Psoas muscle (tissue), 8 donors: Measurements from ENCODE around the gene TBX18. TPM values are rescaled to one million over a fixed set of nuclear protein-coding genes. Genes with fewer than 3 reads are reported as not detected.

Experiments used
- ATAC-seq, 4 donors: fragments of 200-7000 bp; cut with Tn5 transposase; one replicate each; pipeline ENCODE4 v1.9.1; 2020; ENCODE audit warnings: moderate library complexity in 3 of 4, mild to moderate bottlenecking in 2 of 4
- DNase-seq, 2 donors: peaks; one replicate each; pipeline ENCODE4 v3.0.0-alpha.2; 2020
- H3K27ac ChIP-seq: fragments of 200-600 bp; one replicate; pipeline ENCODE4 v1.8.0; 2022
- H3K27me3 ChIP-seq, 3 donors: fragments of 200-600 bp in 1 of 3; one replicate each; pipeline versions ENCODE4 v1.6.1 to v1.8.0; 2013 to 2022; ENCODE audit warnings: low read length in 2 of 3, mild to moderate bottlenecking in 2 of 3, moderate library complexity in 1 of 3; ENCODE audit not compliant: insufficient read depth in 3 of 3
- H3K36me3 ChIP-seq, 2 donors: fragments of 200-600 bp in 1 of 2; one replicate each; pipeline versions ENCODE4 v1.6.1 to v1.8.0; 2013 to 2022; ENCODE audit warnings: low read depth in 1 of 2, mild to moderate bottlenecking in 1 of 2, moderate library complexity in 1 of 2; ENCODE audit not compliant: insufficient read depth in 1 of 2
- H3K4me1 ChIP-seq: fragments of 200-600 bp; one replicate; pipeline ENCODE4 v1.8.0; 2022
- H3K4me3 ChIP-seq: fragments of 200-600 bp; one replicate; pipeline ENCODE4 v1.8.0; 2022; ENCODE audit warnings: mild to moderate bottlenecking
- H3K9me3 ChIP-seq: fragments of 200-600 bp; one replicate; pipeline ENCODE4 v1.8.0; 2022
- whole genome bisulfite sequencing, 3 donors: extraction: QIAGEN DNeasy Blood & Tissue Kit; methylation state at CpG; one replicate each; pipeline versions ENCODE4 v1.1.6 to v1.1.7; 2013; 5-methylcytosine and 5-hydroxymethylcytosine counted together
- intact Hi-C, 2 donors: fragments of 100-400 bp; cut with DNase I; formaldehyde crosslinking; loops; one replicate each; pipeline versions ENCODE4 v1.11.0 to v1.14.2; 2022
- polyA plus RNA-seq, 3 donors: library from polyadenylated mRNA; stranded (reverse); fragments of 200-250 nt; gene quantifications; one replicate each; pipeline ENCODE4 v1.2.3, GENCODE V29; 2013
- total RNA-seq, 4 donors: library from RNA; stranded (reverse); fragmentation: NEBNext Ultra II Directional in 2 of 4; extraction: Animal tissue kit (Norgen Biotek cat#: 25700) in 2 of 4; gene quantifications; one replicate each; pipeline versions ENCODE4 v1.2.1 to v1.2.4, GENCODE V29; 2021 to 2023
- TF ChIP-seq, protein P1 (sequence below): fragments of 200-600 bp; IDR thresholded peaks from one replicate; pipeline ENCODE4 v1.8.0; 2022; ENCODE audit warnings: antibody characterized with exemption
- donor health status: healthy with polysubstance abuse.
- donor health status: DM: no; HTN: no; CAD: no; lungs with moderate emphysema.
- donor health status: Bipolar disorder and iron deficiency.
- donor health status: healthy.
- donor health status: DM: yes; HTN: yes; CAD: no.
- donor health status: DM: no; HTN: no; CAD: no.
- donor health status: DM: no; HTN: no; CAD: no.
- donor health status: DM: yes; HTN: yes; CAD: no.

TBX18 gene
- total and polyA plus RNA-seq, 7 donors, result 0.24 to 1.0 (median 0.55) TPM

DNA sequence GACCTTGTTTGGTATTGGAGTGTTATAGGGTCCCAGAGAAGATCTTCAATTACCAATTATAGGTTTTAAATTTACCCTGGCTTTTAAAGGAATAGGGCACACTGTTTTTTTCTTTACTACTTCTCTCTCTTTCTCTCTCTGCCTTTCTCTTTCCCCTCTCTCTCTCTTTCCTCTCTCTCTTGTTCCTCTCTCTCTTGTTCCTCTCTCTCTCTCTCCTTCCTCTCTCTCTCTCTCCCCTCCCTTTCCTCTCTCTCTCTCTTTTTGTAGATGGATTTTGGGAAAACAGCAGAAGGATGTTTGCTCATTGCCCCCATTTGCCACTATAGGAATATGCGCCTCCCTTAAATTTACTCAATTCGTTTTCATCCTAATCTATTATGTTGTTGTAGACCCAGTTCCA, 45.2 kb downstream of the TBX18 start:
- H3K4me1 ChIP-seq, result no peaks in the 10 kb centered on the region
- TF ChIP-seq, protein P1, sequence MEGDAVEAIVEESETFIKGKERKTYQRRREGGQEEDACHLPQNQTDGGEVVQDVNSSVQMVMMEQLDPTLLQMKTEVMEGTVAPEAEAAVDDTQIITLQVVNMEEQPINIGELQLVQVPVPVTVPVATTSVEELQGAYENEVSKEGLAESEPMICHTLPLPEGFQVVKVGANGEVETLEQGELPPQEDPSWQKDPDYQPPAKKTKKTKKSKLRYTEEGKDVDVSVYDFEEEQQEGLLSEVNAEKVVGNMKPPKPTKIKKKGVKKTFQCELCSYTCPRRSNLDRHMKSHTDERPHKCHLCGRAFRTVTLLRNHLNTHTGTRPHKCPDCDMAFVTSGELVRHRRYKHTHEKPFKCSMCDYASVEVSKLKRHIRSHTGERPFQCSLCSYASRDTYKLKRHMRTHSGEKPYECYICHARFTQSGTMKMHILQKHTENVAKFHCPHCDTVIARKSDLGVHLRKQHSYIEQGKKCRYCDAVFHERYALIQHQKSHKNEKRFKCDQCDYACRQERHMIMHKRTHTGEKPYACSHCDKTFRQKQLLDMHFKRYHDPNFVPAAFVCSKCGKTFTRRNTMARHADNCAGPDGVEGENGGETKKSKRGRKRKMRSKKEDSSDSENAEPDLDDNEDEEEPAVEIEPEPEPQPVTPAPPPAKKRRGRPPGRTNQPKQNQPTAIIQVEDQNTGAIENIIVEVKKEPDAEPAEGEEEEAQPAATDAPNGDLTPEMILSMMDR, result no peak
- 57 to 90% (median 59%) methylated on average over 2 of the region's 2 CpGs for WGBS, 3 donors

DNA sequence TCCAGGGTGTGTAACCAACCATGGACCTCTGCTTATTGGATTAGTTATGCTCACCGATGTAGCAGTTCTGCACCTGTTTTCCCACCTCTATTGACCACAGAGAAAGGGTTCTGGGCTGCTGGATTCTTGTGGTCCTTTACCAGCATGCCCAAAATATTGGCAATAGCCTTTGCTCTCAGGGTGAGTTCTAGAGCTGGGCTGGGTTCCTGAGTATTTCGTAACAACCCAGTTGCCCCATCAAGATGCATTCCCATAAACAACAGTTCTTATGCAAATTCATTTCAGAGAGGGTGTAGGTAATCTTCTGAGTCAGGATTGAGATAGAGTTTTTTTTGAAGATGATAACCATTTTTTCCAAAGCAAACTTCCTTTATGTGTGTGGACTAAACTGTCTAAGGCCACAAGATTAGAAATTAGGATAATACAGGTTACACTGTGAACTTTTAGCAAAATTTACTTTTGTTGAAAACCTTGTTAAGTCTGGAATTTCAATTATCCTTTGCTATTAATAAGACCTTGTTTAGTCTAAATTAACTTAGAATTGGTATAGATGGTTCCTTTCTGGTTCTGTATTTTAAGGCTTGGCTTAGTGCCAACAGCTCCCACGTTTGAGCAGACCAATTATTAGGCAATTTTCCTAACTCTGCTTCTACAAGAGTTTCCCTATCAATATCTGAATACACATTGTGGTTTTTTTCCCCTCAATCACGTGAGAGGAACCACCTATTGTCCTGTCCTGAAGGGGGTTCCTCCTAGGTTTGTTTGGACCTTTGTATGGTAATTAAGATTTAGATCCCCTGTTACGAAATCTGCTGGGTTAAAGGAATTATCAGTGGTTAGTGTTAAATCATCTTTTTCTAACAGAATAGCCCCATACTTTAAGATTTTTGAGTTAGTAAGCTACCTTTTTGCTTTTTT, 46.1 kb downstream of the TBX18 start:
- intact Hi-C loops, result no loop called here
- WGBS, 3 donors, result 43 to 55% (median 50%) methylated on average over 5 of the region's 5 CpGs

More for the DNA sequence above, 45.2 kb downstream of the TBX18 start:
- ATAC-seq, result no peak
- H3K9me3 ChIP-seq, result no peaks in the 10 kb centered on the region
- H3K27ac ChIP-seq, result no peak overlapping the region
- no peaks in the 10 kb centered on the region for H3K27me3 ChIP-seq
- H3K4me3 ChIP-seq, result no peak overlapping the region
- H3K36me3 ChIP-seq, result no peaks in the 10 kb centered on the region
- intact Hi-C loops, result no loop called here
- DNase-seq, result no peak

DNA sequence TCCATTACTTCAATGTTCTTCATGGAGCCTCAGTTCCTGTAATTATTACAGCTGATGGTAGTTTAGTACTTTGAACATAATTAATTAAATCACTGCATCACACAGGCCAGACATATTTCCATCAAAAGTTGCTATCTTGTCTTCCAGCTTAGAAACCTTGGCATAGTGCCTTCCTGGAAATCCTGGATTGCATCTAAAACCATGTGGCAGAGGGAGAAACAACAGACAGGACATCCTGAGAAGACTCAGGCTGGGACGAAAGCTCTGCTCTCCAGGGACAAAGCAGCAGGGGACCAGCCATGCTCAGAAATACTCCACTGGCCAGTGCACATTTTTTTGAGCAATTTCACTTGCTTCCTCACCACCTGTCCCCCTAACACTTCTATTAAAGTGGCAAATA, 55.3 kb downstream of the TBX18 start:
- Histone ChIP-seq H3K4me3 (no peak overlapping the region), H3K36me3 (no peaks in the 10 kb centered on the region), H3K4me1 (no peaks in the 10 kb centered on the region), H3K27me3 (no peaks in the 10 kb centered on the region), H3K27ac (no peak overlapping the region), H3K9me3 (no peaks in the 10 kb centered on the region)
- ATAC-seq, result no peak
- no peak for DNase-seq
- TF ChIP-seq, protein P1, result no peak
- intact Hi-C loops, result no loop called here
- WGBS, 3 donors, result 4 to 20% (median 10%) methylated on average over 1 of the region's 1 CpG

More for the DNA sequence above, 46.1 kb downstream of the TBX18 start:
- DNase-seq, result no peak
- no peak for ATAC-seq
- Histone ChIP-seq H3K36me3 (no peaks in the 10 kb centered on the region), H3K27ac (no peak overlapping the region), H3K4me3 (no peak overlapping the region), H3K27me3 (no peaks in the 10 kb centered on the region), H3K4me1 (no peaks in the 10 kb centered on the region), H3K9me3 (no peaks in the 10 kb centered on the region)
- TF ChIP-seq, protein P1, result no peak

DNA sequence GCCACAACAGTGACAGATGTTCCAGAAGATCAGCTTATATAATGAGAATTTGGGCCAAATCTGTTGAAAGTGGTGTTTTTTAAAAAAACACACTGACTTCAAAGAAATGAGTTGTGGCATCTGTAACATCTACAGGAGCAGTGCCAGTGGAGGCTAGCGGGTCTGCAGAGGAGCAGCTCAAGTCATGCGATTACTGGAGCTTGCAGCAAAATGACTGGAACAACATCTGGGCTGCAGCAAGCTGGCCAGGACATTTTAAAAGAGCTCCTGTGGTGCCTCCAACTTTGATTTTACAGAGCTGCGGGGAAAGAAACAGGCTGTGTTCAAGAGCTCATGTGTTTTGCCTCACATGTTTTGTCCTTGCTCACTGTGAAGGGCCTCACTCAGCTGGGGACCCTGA, 57.2 kb downstream of the TBX18 start:
- Histone ChIP-seq H3K4me3 (no peak overlapping the region), H3K4me1 (no peaks in the 10 kb centered on the region)
- intact Hi-C loops, result no loop called here

More for the DNA sequence above, 57.2 kb downstream of the TBX18 start:
- Histone ChIP-seq H3K27ac (no peak overlapping the region), H3K36me3 (no peaks in the 10 kb centered on the region), H3K9me3 (no peaks in the 10 kb centered on the region), H3K27me3 (no peaks in the 10 kb centered on the region)
- TF ChIP-seq, protein P1, result no peak
- ATAC-seq (no peak), DNase-seq (no peak)
- 50 to 71% (median 63%) methylated on average over 3 of the region's 3 CpGs for WGBS, 3 donors
